ENCODE measurements around the gene L1CAM.

DNA sequence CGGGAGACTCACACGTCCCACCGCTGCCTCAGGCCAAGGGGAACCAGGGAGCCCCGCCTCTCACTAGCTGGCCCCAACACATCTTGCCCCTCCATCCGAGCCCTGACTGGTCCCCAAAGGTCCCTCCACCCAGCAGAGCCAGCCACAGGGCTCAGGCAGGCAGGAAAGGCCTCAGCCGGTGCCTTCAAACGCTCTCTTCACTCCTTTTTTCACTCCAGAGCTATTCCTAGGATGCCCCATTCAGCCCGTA is 41.6 kb upstream of the L1CAM start:
- TF ChIP-seq, protein P1, sequence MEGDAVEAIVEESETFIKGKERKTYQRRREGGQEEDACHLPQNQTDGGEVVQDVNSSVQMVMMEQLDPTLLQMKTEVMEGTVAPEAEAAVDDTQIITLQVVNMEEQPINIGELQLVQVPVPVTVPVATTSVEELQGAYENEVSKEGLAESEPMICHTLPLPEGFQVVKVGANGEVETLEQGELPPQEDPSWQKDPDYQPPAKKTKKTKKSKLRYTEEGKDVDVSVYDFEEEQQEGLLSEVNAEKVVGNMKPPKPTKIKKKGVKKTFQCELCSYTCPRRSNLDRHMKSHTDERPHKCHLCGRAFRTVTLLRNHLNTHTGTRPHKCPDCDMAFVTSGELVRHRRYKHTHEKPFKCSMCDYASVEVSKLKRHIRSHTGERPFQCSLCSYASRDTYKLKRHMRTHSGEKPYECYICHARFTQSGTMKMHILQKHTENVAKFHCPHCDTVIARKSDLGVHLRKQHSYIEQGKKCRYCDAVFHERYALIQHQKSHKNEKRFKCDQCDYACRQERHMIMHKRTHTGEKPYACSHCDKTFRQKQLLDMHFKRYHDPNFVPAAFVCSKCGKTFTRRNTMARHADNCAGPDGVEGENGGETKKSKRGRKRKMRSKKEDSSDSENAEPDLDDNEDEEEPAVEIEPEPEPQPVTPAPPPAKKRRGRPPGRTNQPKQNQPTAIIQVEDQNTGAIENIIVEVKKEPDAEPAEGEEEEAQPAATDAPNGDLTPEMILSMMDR (IDR thresholded peaks at IDR 0.05): no peak
- TF ChIP-seq ZFX (IDR thresholded peaks at IDR 0.05; ENCODE audit: borderline replicate concordance): no peak

Measured in 22Rv1 (cell line).